ENCODE measurements around the gene CBS. TPM values are rescaled to one million over a fixed set of nuclear protein-coding genes. Genes with fewer than 3 reads are reported as not detected.
"Not testable (repeated sequence)": the region's sequence is repeated elsewhere in the genome, so short reads cannot be mapped to it uniquely, and the experiment has no call there.

Gene CBS
- 2.3 TPM for total RNA-seq
- polyA plus RNA-seq = 1.9 TPM
- long read RNA-seq, donor 1 = 0 reads
- long read RNA-seq, donor 2, partial matches to known transcripts = 0 of 1 reads
- long read RNA-seq, donor 2, other reads (novel, unspliced or antisense) = 0 of 1 reads
- long read RNA-seq, donor 3, partial matches to known transcripts = 0 of 3 reads
- long read RNA-seq, donor 3, other reads (novel, unspliced or antisense) = 0 of 3 reads
- long read RNA-seq, donor 4 = 0 reads
- long read RNA-seq, donor 5, partial matches to known transcripts = 0 of 1 reads
- long read RNA-seq, donor 5, other reads (novel, unspliced or antisense) = 0 of 1 reads
- long read RNA-seq, donor 6, partial matches to known transcripts = 0 of 1 reads
- long read RNA-seq, donor 6, other reads (novel, unspliced or antisense) = 0 of 1 reads
- long read RNA-seq, donor 7 = 0 reads
- long read RNA-seq, donor 8 = 0 reads
- long read RNA-seq, donor 9 = 0 reads
- long read RNA-seq, donor 10, partial matches to known transcripts = 0 of 1 reads
- long read RNA-seq, donor 10, other reads (novel, unspliced or antisense) = 0 of 1 reads

DNA sequence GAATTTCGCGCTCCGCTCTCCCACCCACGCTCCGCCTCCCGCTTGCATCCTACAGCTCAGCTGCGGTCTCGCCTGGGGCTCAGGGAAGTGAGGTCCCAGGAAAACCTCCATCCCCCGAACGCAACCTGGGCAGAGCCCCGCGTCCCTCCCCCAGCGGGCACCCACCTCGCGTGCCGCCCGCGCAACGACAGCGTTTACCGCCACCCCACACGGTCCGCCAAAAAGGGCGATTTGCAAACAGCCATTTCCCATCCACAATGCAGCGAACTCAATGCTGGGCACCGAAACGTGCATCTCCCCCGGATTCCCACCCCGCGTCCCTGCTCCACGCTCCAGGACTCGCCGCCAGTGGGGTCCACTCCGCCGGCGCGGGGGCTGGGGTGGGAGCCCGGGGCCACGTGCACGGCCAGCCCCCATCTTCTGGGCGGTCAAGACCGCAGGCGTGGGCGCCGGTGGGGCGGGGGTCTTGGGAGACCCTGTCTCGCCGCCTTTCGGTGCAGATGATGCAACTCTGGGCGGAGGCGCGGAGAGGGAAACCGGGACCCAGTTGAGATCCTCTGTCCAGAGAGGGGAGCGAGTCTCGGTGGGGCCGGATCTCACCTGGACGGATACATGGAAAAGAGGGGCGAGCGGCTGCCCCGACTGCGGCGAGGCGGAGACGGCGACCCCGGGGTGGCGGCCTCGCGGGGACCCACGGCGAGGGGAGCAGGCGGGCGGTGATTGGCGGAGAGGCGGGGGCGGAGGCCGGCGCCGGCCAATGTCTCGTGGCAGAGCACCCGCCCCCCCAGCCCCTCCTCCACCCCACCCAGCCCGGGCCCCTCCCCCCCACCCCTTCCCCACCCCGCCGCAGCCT lies at the start of gene CBS:
CBS (minus strand) TSS at position 666 of the 853 bp plus-strand sequence. CDS start 3,642 bp downstream, outside the sequence.
- H3K9me3 ChIP-seq (ENCODE audit: control insufficient read depth in 2 of 2, insufficient read depth in 1 of 2, low read length in 1 of 2); H3K27me3 ChIP-seq (ENCODE audit: control insufficient read depth in 2 of 2, insufficient read depth in 1 of 2, low read length in 1 of 2); H3K4me3 ChIP-seq (ENCODE audit: low read length in 2 of 2); H3K4me1 ChIP-seq (ENCODE audit: control insufficient read depth in 2 of 2, insufficient read depth in 2 of 2, low read length in 2 of 2); H3K27ac ChIP-seq (ENCODE audit: low read depth in 1 of 2, low read length in 1 of 2); H3K36me3 ChIP-seq (ENCODE audit: control insufficient read depth in 2 of 2, insufficient read depth in 2 of 2, low read length in 1 of 2); DNase-seq (ENCODE audit: low read depth in 6 of 9, low spot score in 9 of 9): not testable (repeated sequence)
- no CpG with 5 or more reads among the region's 84 CpGs for WGBS

GRCh38 chr21:43115956-43116355 lies 40.3 kb upstream of the CBS start:
- H3K36me3 ChIP-seq (ENCODE audit: control insufficient read depth in 2 of 2, insufficient read depth in 2 of 2, low read length in 1 of 2); H3K4me3 ChIP-seq (ENCODE audit: low read length in 2 of 2); H3K4me1 ChIP-seq (ENCODE audit: control insufficient read depth in 2 of 2, insufficient read depth in 2 of 2, low read length in 2 of 2); H3K27ac ChIP-seq (ENCODE audit: low read depth in 1 of 2, low read length in 1 of 2); H3K9me3 ChIP-seq (ENCODE audit: control insufficient read depth in 2 of 2, insufficient read depth in 1 of 2, low read length in 1 of 2); H3K27me3 ChIP-seq (ENCODE audit: control insufficient read depth in 2 of 2, insufficient read depth in 1 of 2, low read length in 1 of 2); DNase-seq (ENCODE audit: low read depth in 6 of 9, low spot score in 9 of 9): not testable (repeated sequence)
- WGBS = no CpG with 5 or more reads among the region's 4 CpGs

DNA sequence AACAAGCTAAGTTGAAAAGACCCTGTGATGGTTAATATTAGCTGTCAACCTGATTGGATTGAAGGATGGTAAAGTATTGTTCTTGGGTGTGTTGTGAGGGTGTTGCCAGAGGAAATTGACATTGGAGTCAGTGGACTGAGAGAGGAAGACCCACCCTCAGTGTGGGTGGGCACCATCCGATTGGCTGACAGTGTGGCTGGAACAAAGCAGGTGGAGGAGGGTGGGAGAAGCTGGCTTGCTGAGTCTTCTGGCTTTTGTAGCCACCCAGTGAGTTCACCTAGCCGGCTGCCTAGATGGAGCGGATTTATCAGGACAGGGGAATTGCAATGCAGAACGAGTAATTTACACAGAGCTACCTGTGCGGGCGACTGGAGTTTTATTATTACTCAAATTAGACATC lies 38.8 kb upstream of the CBS start:
- not testable (repeated sequence) for H3K27me3 ChIP-seq (ENCODE audit: control insufficient read depth in 2 of 2, insufficient read depth in 1 of 2, low read length in 1 of 2); H3K4me1 ChIP-seq (ENCODE audit: control insufficient read depth in 2 of 2, insufficient read depth in 2 of 2, low read length in 2 of 2); H3K27ac ChIP-seq (ENCODE audit: low read depth in 1 of 2, low read length in 1 of 2); H3K36me3 ChIP-seq (ENCODE audit: control insufficient read depth in 2 of 2, insufficient read depth in 2 of 2, low read length in 1 of 2); DNase-seq (ENCODE audit: low read depth in 6 of 9, low spot score in 9 of 9); H3K4me3 ChIP-seq (ENCODE audit: low read length in 2 of 2); H3K9me3 ChIP-seq (ENCODE audit: control insufficient read depth in 2 of 2, insufficient read depth in 1 of 2, low read length in 1 of 2)
- 98% methylated on average over 5 of the region's 6 CpGs for WGBS

- not testable (repeated sequence) for H3K36me3 ChIP-seq (ENCODE audit: control insufficient read depth in 2 of 2, insufficient read depth in 2 of 2, low read length in 1 of 2); H3K4me3 ChIP-seq (ENCODE audit: low read length in 2 of 2); DNase-seq (ENCODE audit: low read depth in 6 of 9, low spot score in 9 of 9); H3K27me3 ChIP-seq (ENCODE audit: control insufficient read depth in 2 of 2, insufficient read depth in 1 of 2, low read length in 1 of 2); H3K27ac ChIP-seq (ENCODE audit: low read depth in 1 of 2, low read length in 1 of 2); H3K9me3 ChIP-seq (ENCODE audit: control insufficient read depth in 2 of 2, insufficient read depth in 1 of 2, low read length in 1 of 2); H3K4me1 ChIP-seq (ENCODE audit: control insufficient read depth in 2 of 2, insufficient read depth in 2 of 2, low read length in 2 of 2)
- WGBS = no CpG with 5 or more reads among the region's 7 CpGs
These were observed 33.4 kb upstream of the CBS start for GRCh38 chr21:43109006-43109405.

- WGBS = no CpG with 5 or more reads among the region's 17 CpGs
- not testable (repeated sequence) for H3K36me3 ChIP-seq (ENCODE audit: control insufficient read depth in 2 of 2, insufficient read depth in 2 of 2, low read length in 1 of 2); DNase-seq (ENCODE audit: low read depth in 6 of 9, low spot score in 9 of 9); H3K9me3 ChIP-seq (ENCODE audit: control insufficient read depth in 2 of 2, insufficient read depth in 1 of 2, low read length in 1 of 2); H3K4me1 ChIP-seq (ENCODE audit: control insufficient read depth in 2 of 2, insufficient read depth in 2 of 2, low read length in 2 of 2); H3K27me3 ChIP-seq (ENCODE audit: control insufficient read depth in 2 of 2, insufficient read depth in 1 of 2, low read length in 1 of 2); H3K4me3 ChIP-seq (ENCODE audit: low read length in 2 of 2); H3K27ac ChIP-seq (ENCODE audit: low read depth in 1 of 2, low read length in 1 of 2)
These were observed 32.5 kb upstream of the CBS start for GRCh38 chr21:43108177-43108576.

DNA sequence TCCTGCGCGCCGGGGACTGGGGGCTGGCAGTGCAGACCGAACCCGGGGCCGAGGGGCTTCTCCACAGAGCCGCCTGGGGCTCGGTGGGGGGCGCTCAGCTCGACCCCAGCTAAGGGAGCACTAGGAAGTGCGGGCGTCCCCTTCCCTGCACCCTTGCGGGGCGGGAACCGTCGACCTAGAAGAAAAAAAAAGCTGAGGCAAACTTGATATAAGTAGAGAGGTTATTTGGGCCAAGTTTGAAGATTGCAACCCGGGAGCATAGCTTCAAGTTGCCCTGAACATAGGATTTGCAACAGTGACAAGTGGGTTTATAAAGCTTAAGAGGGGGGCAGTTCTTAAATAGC lies 32.1 kb upstream of the CBS start:
- not testable (repeated sequence) for H3K4me1 ChIP-seq (ENCODE audit: control insufficient read depth in 2 of 2, insufficient read depth in 2 of 2, low read length in 2 of 2); DNase-seq (ENCODE audit: low read depth in 6 of 9, low spot score in 9 of 9); H3K27me3 ChIP-seq (ENCODE audit: control insufficient read depth in 2 of 2, insufficient read depth in 1 of 2, low read length in 1 of 2); H3K36me3 ChIP-seq (ENCODE audit: control insufficient read depth in 2 of 2, insufficient read depth in 2 of 2, low read length in 1 of 2); H3K27ac ChIP-seq (ENCODE audit: low read depth in 1 of 2, low read length in 1 of 2); H3K9me3 ChIP-seq (ENCODE audit: control insufficient read depth in 2 of 2, insufficient read depth in 1 of 2, low read length in 1 of 2); H3K4me3 ChIP-seq (ENCODE audit: low read length in 2 of 2)
- WGBS = no CpG with 5 or more reads among the region's 17 CpGs

DNA sequence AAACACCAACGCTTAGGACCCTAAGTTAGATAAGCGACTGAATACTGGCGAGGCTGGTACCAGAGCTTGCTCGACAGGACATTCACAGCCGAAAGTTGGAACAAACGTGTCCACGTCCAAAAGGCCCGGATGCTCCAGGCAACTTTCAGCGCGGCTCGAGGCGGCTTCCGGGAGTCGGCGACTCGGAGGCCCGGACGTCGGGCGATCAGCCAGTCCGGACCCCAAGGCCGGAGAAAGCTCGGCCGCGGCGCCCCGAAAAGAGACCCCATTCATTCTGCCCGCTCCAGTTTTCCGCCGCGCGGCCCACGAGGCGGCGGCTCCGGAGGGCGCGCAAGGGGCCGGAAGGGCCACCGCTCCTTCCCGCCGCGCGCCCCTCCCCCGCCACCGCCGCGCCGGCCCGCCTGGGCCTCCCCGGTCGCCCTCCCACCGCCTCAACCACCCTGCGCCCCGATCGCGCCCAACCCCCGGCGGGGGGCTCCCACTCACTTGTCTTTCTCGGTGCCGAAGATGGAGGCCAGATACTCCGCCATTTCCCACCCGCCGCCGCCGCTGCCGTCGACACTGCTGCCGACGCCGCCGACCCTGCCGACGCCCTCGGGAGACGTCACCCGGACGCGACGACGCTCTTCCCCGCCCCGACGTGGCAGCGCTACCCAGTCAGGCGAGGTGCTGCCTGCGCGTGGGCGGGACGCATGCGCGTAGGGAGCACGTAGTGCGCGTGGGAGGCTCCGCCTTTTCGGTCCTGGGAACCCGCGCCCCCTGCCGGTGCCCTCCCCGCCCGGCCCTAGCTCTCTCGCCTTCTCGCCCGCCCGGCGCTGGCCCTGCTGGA lies 31.5 kb upstream of the CBS start, which contains the start of gene U2AF1:
U2AF1 (minus strand) TSS at position 606 of the 829 bp plus-strand sequence; CDS start at position 530, 76 bp downstream.
- not testable (repeated sequence) for H3K36me3 ChIP-seq (ENCODE audit: control insufficient read depth in 2 of 2, insufficient read depth in 2 of 2, low read length in 1 of 2); H3K4me1 ChIP-seq (ENCODE audit: control insufficient read depth in 2 of 2, insufficient read depth in 2 of 2, low read length in 2 of 2); H3K9me3 ChIP-seq (ENCODE audit: control insufficient read depth in 2 of 2, insufficient read depth in 1 of 2, low read length in 1 of 2); H3K27ac ChIP-seq (ENCODE audit: low read depth in 1 of 2, low read length in 1 of 2); H3K27me3 ChIP-seq (ENCODE audit: control insufficient read depth in 2 of 2, insufficient read depth in 1 of 2, low read length in 1 of 2)
- peak within 1 kb of the TSS; percentile 43 to 45 for H3K4me3 ChIP-seq (ENCODE audit: low read length in 2 of 2)
- WGBS = under 1% methylated on average over 55 of the region's 107 CpGs
- peak in 2 of 9 donors; percentile 1 to 20 for DNase-seq (ENCODE audit: low read depth in 6 of 9, low spot score in 9 of 9)

DNA sequence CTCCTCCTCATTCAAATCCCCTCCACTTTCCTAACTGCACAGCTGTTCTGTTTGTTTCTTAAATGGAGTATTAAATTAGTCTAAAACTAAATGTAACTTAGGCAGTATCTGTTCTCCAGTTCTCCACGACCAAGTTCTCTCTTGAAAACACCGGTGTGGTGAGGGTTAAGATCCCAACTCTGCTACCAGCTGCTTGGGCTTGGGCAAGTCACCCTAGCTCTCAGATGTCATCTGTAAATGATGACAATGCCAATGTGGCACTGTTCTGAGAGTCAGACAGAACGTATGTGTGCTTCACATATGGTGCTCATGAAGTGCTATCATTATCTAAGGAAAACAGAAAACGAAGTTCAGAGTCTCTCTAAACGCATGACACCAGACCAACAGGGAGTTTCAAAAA lies 29.0 kb upstream of the CBS start:
- H3K4me1 ChIP-seq (ENCODE audit: control insufficient read depth in 2 of 2, insufficient read depth in 2 of 2, low read length in 2 of 2); H3K4me3 ChIP-seq (ENCODE audit: low read length in 2 of 2); H3K9me3 ChIP-seq (ENCODE audit: control insufficient read depth in 2 of 2, insufficient read depth in 1 of 2, low read length in 1 of 2); H3K27me3 ChIP-seq (ENCODE audit: control insufficient read depth in 2 of 2, insufficient read depth in 1 of 2, low read length in 1 of 2); DNase-seq (ENCODE audit: low read depth in 6 of 9, low spot score in 9 of 9); H3K36me3 ChIP-seq (ENCODE audit: control insufficient read depth in 2 of 2, insufficient read depth in 2 of 2, low read length in 1 of 2); H3K27ac ChIP-seq (ENCODE audit: low read depth in 1 of 2, low read length in 1 of 2): not testable (repeated sequence)
- 51% methylated on average over 2 of the region's 5 CpGs for WGBS
